ENCODE data around the gene TSSK3.
A peak's percentile ranks its signal among the peaks of the same experiment; 100 is the strongest.
"Not testable (repeated sequence)": the region's sequence is repeated elsewhere in the genome, so short reads cannot be mapped to it uniquely, and the experiment has no call there.

TSSK3 gene

GRCh38 chr1:32338637-32339145 lies 23.6 kb upstream of the TSSK3 start:
- no peak for DNase-seq (ENCODE audit: low read depth, low spot score)

- DNase-seq (ENCODE audit: low read depth, low spot score) = no peak
Measured at GRCh38 chr1:32339363-32339978, 22.9 kb upstream of the TSSK3 start.

- DNase-seq (ENCODE audit: low read depth, low spot score) = no peak
Measured at GRCh38 chr1:32341186-32341757, 21.1 kb upstream of the TSSK3 start.

GRCh38 chr1:32341971-32342370 lies 20.4 kb upstream of the TSSK3 start:
- DNase-seq (ENCODE audit: low read depth, low spot score) = no peak

- no peak for DNase-seq (ENCODE audit: low read depth, low spot score)
Measured at GRCh38 chr1:32342704-32343103, 19.6 kb upstream of the TSSK3 start.

GRCh38 chr1:32345289-32345827 lies 17.0 kb upstream of the TSSK3 start:
- no peak for DNase-seq (ENCODE audit: low read depth, low spot score)

GRCh38 chr1:32346532-32347157 lies 15.7 kb upstream of the TSSK3 start:
- DNase-seq (ENCODE audit: low read depth, low spot score) = no peak

GRCh38 chr1:32349211-32349708 lies 13.1 kb upstream of the TSSK3 start:
- no peak for DNase-seq (ENCODE audit: low read depth, low spot score)

GRCh38 chr1:32350785-32351398 lies 11.4 kb upstream of the TSSK3 start:
- peak; percentile 64 for DNase-seq (ENCODE audit: low read depth, low spot score)

- DNase-seq (ENCODE audit: low read depth, low spot score) = peak; percentile 86
Measured at GRCh38 chr1:32351399-32352238, 10.7 kb upstream of the TSSK3 start.

GRCh38 chr1:32352239-32352745 lies 10.0 kb upstream of the TSSK3 start:
- DNase-seq (ENCODE audit: low read depth, low spot score) = no peak

GRCh38 chr1:32352831-32353383 lies 9.4 kb upstream of the TSSK3 start:
- no peak for DNase-seq (ENCODE audit: low read depth, low spot score)

- no peak for DNase-seq (ENCODE audit: low read depth, low spot score)
Measured at GRCh38 chr1:32353431-32353830, 8.9 kb upstream of the TSSK3 start.

- DNase-seq (ENCODE audit: low read depth, low spot score) = no peak
Measured at GRCh38 chr1:32353886-32354570, 8.3 kb upstream of the TSSK3 start.

GRCh38 chr1:32355778-32356177 lies 6.6 kb upstream of the TSSK3 start:
- DNase-seq (ENCODE audit: low read depth, low spot score) = not testable (repeated sequence)

- no peak for DNase-seq (ENCODE audit: low read depth, low spot score)
Measured at GRCh38 chr1:32356478-32356877, 5.9 kb upstream of the TSSK3 start.

GRCh38 chr1:32357614-32358013 lies 4.7 kb upstream of the TSSK3 start:
- no peak for DNase-seq (ENCODE audit: low read depth, low spot score)

- DNase-seq (ENCODE audit: low read depth, low spot score) = no peak
Measured at GRCh38 chr1:32358435-32358834, 3.9 kb upstream of the TSSK3 start.

- DNase-seq (ENCODE audit: low read depth, low spot score) = no peak
Measured at GRCh38 chr1:32361308-32361673, 1.0 kb upstream of the TSSK3 start.

Measured in activated CD4-positive, CD25-positive, alpha-beta regulatory T cell treated with anti-CD3 and anti-CD28 coated beads, Interleukin-2, amount 50 U/mL, for 16 hours (primary cell).